Measurements from ENCODE around the gene EPB41L4A.

EPB41L4A gene

DNA sequence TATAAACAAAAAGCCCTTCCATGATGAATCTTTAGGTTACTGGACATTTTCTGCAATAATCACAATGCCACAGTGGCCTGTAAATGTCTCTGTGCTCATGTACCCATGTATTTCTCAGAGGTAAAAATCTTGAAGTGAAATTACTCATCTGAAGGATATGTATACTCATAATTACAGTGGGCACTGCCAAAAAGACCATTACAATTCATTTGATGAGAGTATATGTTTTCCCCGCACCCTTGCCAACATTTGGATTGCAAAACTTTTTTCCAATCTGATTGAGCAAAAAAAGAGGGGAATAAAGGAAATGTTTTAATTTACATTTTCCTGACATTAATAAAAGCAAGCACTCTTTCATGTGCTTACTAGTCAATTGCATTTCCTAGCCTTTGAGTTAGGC lies 110.5 kb downstream of the EPB41L4A start:
- Histone ChIP-seq H3K9ac (ENCODE audit: low read depth, low read length) (no peak overlapping the region), H3K4me1 (ENCODE audit: control insufficient read depth, insufficient read depth, low read length) (peaks cover 11% of the 10 kb centered on the region; the same call in 1 of the 2 replicates), H3K27me3 (ENCODE audit: control insufficient read depth, insufficient read depth, low read length) (no peaks in the 10 kb centered on the region), H3K9me3 (ENCODE audit: control insufficient read depth, insufficient read depth, low read length) (no peaks in the 10 kb centered on the region), H3K4me3 (ENCODE audit: low read depth, low read length) (no peak overlapping the region), H3K27ac (ENCODE audit: low read depth, low read length) (no peak overlapping the region), H3K36me3 (ENCODE audit: control insufficient read depth, insufficient read depth, low read length) (no peaks in the 10 kb centered on the region)

DNA sequence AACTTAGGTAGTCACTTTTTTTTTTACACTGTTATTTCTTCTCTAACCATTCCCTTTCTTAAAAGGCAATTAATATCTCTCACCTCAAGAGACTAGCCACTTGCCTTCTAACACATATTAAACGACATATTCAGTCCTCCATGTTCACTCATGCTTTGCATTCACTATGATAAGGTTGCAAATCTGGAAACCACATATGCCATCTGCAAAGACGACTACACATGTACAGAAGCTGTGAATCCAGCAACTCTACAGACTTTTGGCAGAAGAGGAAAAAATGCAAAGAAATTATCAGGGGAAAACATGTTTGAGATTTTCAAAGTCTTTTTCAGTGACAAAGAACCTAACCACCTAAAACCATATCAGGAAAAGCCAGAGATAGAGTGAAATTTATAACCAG lies 112.1 kb downstream of the EPB41L4A start:
- Histone ChIP-seq H3K36me3 (ENCODE audit: control insufficient read depth, insufficient read depth, low read length) (no peaks in the 10 kb centered on the region), H3K4me1 (ENCODE audit: control insufficient read depth, insufficient read depth, low read length) (0 out of 2 replicates have a peak, but pooled peaks cover 5% of the 10 kb centered on the region), H3K27me3 (ENCODE audit: control insufficient read depth, insufficient read depth, low read length) (no peaks in the 10 kb centered on the region), H3K9ac (ENCODE audit: low read depth, low read length) (no peak overlapping the region), H3K9me3 (ENCODE audit: control insufficient read depth, insufficient read depth, low read length) (no peaks in the 10 kb centered on the region), H3K4me3 (ENCODE audit: low read depth, low read length) (no peak overlapping the region), H3K27ac (ENCODE audit: low read depth, low read length) (no peak overlapping the region)

DNA sequence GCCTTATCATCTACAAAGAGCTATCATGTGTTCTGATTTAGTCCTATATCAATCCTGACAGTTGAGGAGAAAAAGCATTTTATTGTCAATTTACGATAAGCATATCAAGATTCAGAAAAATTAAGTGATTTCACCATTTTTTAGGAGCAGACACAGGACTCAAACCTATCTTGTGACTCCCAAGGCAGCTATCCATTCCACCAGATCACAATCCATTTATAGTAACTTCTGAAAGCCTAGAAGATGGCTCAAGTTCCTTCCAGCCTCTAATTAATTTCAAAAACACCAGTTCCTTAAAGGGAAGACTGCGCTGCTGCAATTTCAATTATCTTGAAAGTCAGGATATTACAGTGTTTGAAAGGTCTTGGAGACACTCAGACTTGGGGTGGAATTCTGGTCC lies 114.3 kb downstream of the EPB41L4A start:
- Histone ChIP-seq H3K36me3 (ENCODE audit: control insufficient read depth, insufficient read depth, low read length) (no peaks in the 10 kb centered on the region), H3K4me1 (ENCODE audit: control insufficient read depth, insufficient read depth, low read length) (no peaks in the 10 kb centered on the region), H3K27ac (ENCODE audit: low read depth, low read length) (no peak overlapping the region), H3K27me3 (ENCODE audit: control insufficient read depth, insufficient read depth, low read length) (no peaks in the 10 kb centered on the region), H3K9ac (ENCODE audit: low read depth, low read length) (no peak overlapping the region), H3K9me3 (ENCODE audit: control insufficient read depth, insufficient read depth, low read length) (no peaks in the 10 kb centered on the region), H3K4me3 (ENCODE audit: low read depth, low read length) (no peak overlapping the region)

DNA sequence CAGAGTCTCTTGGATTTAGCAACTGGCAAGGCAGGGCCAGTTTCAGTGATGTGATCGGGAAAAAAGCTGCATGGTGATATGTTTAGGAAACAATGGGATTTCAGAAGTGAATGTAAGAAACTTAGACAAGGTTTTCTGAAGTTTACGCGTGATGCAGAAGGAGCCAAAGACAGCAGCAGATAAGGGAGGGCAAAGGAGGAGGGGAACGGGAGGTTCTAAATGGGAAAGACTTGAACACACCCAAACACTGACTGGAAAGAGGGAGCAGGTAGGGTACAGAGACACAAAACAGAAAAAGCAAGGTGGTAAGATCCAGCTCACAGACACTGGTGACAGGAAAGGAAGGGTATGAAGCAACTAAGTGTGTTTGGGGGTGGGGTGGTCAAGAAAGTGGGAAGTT lies 115.4 kb downstream of the EPB41L4A start:
- no peak overlapping the region for H3K9ac ChIP-seq (ENCODE audit: low read depth, low read length)
- no peaks in the 10 kb centered on the region for H3K4me1 ChIP-seq (ENCODE audit: control insufficient read depth, insufficient read depth, low read length)
- no peak overlapping the region for H3K4me3 ChIP-seq (ENCODE audit: low read depth, low read length)
- H3K27me3 ChIP-seq (ENCODE audit: control insufficient read depth, insufficient read depth, low read length): no peaks in the 10 kb centered on the region
- no peaks in the 10 kb centered on the region for H3K9me3 ChIP-seq (ENCODE audit: control insufficient read depth, insufficient read depth, low read length)
- H3K36me3 ChIP-seq (ENCODE audit: control insufficient read depth, insufficient read depth, low read length): no peaks in the 10 kb centered on the region
- H3K27ac ChIP-seq (ENCODE audit: low read depth, low read length): no peak overlapping the region

DNA sequence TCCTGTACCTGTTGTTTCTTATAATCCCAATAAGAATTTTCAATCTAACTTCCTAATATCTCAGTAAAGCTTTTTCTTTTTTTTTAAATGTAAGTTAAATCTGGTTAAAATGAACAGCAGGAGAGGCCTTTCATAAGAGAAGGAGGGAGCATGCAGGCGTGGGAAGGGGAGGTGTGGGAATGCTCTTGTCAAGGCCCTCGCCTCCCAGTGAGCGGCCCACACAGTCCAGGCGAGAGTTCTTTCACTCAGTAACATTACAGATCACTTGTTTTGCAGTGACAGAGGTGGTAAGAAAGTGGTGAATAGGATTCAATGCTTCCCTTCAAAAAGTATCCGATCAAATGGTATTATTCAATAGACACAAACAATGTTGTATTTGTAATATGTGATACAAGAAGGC lies 125.0 kb downstream of the EPB41L4A start:
- H3K9ac ChIP-seq (ENCODE audit: low read depth, low read length): no peak overlapping the region
- no peaks in the 10 kb centered on the region for H3K9me3 ChIP-seq (ENCODE audit: control insufficient read depth, insufficient read depth, low read length)
- H3K27ac ChIP-seq (ENCODE audit: low read depth, low read length): no peak overlapping the region
- no peaks in the 10 kb centered on the region for H3K4me1 ChIP-seq (ENCODE audit: control insufficient read depth, insufficient read depth, low read length)
- no peaks in the 10 kb centered on the region for H3K36me3 ChIP-seq (ENCODE audit: control insufficient read depth, insufficient read depth, low read length)
- no peaks in the 10 kb centered on the region for H3K27me3 ChIP-seq (ENCODE audit: control insufficient read depth, insufficient read depth, low read length)
- no peak overlapping the region for H3K4me3 ChIP-seq (ENCODE audit: low read depth, low read length)

DNA sequence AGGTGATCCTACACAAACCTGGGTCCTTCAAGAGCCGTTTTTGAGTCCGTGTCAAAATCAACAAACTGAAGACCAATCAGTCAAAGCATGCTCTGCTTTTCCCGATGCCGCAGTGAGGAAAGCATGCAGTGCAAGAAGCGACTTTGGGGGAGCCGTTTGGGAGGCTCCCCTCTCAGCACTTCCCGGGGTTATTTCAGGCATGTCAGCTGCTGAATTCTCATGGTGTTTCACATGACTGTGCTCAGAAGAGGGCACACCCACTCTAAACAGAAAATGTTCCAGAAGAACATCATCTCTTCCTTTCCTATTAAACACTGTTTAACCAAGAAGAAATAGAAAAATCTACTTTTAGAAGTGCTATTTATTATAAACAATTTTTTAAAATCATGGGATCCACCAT lies 125.5 kb downstream of the EPB41L4A start:
- H3K4me1 ChIP-seq (ENCODE audit: control insufficient read depth, insufficient read depth, low read length): no peaks in the 10 kb centered on the region
- H3K27ac ChIP-seq (ENCODE audit: low read depth, low read length): no peak overlapping the region
- no peak overlapping the region for H3K4me3 ChIP-seq (ENCODE audit: low read depth, low read length)
- no peaks in the 10 kb centered on the region for H3K36me3 ChIP-seq (ENCODE audit: control insufficient read depth, insufficient read depth, low read length)
- H3K9me3 ChIP-seq (ENCODE audit: control insufficient read depth, insufficient read depth, low read length): no peaks in the 10 kb centered on the region
- no peaks in the 10 kb centered on the region for H3K27me3 ChIP-seq (ENCODE audit: control insufficient read depth, insufficient read depth, low read length)
- no peak overlapping the region for H3K9ac ChIP-seq (ENCODE audit: low read depth, low read length)

DNA sequence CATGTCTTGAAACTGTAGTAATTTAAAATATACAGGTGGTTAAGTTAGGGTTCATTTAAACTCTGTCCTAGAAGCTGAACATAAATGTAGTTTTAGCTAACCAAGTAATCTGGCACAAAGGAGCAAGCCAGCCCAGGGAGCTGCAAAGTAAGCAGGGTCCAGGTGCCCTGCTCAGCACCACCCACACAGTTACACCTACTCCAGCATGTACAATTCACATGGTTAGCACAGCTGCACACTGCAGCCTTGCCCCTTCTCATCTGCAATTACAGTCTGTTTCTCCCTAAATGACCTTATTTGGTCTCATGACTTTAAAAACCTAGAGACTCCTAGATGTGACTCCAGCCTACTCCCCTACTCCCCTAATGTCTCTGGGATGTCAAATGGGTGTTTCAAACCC lies 128.4 kb downstream of the EPB41L4A start:
- H3K36me3 ChIP-seq (ENCODE audit: control insufficient read depth, insufficient read depth, low read length): no peaks in the 10 kb centered on the region

DNA sequence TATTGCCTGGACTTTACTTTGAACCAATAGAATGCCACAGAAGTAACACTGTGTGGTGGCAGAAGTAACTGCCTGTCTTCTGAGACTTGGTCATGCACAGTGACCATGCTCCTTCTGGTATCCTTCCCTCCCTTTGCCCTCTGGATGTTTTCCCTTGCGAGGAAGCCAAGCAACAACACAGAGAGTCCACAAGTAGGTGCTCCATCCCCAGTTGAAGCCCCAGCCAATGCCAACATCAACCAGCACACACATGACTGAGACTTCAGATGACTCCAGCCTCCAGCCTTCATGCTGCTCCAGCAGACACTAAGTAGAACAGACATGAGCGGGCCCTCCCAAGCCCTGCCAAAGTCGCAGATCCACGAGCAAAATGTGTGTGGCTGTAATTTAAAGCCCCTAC lies 129.6 kb downstream of the EPB41L4A start:
- no peak overlapping the region for H3K27ac ChIP-seq (ENCODE audit: low read depth, low read length)
- H3K36me3 ChIP-seq (ENCODE audit: control insufficient read depth, insufficient read depth, low read length): no peaks in the 10 kb centered on the region
- H3K4me3 ChIP-seq (ENCODE audit: low read depth, low read length): no peak overlapping the region
- H3K27me3 ChIP-seq (ENCODE audit: control insufficient read depth, insufficient read depth, low read length): no peaks in the 10 kb centered on the region
- no peak overlapping the region for H3K9ac ChIP-seq (ENCODE audit: low read depth, low read length)
- no peaks in the 10 kb centered on the region for H3K9me3 ChIP-seq (ENCODE audit: control insufficient read depth, insufficient read depth, low read length)
- H3K4me1 ChIP-seq (ENCODE audit: control insufficient read depth, insufficient read depth, low read length): no peaks in the 10 kb centered on the region

More for the DNA sequence above, 128.4 kb downstream of the EPB41L4A start:
- H3K4me3 ChIP-seq (ENCODE audit: low read depth, low read length): no peak overlapping the region
- no peaks in the 10 kb centered on the region for H3K9me3 ChIP-seq (ENCODE audit: control insufficient read depth, insufficient read depth, low read length)
- H3K27me3 ChIP-seq (ENCODE audit: control insufficient read depth, insufficient read depth, low read length): no peaks in the 10 kb centered on the region
- H3K27ac ChIP-seq (ENCODE audit: low read depth, low read length): no peak overlapping the region
- no peak overlapping the region for H3K9ac ChIP-seq (ENCODE audit: low read depth, low read length)
- H3K4me1 ChIP-seq (ENCODE audit: control insufficient read depth, insufficient read depth, low read length): no peaks in the 10 kb centered on the region

DNA sequence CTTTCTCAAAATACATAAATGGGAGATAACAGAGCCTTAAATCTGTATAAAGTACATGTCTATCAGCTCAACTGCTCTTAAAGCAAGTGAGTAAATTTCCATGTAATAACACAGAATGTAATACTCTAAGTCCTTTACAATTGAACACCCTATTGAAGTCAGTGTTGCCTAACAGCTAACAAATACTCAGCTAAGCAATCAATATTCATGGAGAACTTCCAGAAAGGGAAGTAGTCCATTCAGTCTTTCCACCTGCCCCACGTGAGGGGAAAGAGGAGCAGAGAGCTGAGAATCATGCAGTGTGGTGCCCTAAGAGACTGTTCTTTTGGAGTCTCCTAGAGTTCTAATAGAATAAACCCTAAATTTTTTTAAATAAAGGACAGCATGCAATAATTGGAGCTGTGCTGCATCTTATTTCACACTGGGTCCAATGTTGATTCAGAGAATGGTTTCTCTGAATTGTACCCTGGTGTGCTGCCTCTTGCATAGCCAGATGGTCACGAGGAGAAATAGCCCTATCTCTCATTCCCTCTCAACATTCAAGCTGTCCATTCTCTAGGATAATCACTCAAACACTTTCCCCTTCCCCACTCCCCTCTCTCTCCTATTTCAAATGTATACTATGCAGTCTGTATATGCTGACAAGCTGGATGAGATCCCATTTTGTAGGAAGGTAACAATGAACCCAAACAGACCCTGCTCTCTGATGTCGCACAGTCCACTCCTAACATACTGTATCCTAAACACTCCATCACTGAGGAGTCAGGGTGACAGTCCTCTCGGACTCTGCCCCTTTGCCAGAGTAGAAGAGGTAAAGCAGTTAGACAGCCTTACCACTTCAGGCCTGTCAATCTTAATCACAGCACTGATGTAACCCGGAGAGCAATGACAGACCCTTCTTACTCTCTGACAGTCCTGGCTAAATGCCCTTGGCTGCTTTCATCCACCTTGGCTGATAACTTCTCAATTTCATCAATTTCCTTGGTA lies 134.8 kb downstream of the EPB41L4A start:
- no peaks in the 10 kb centered on the region for H3K36me3 ChIP-seq (ENCODE audit: control insufficient read depth, insufficient read depth, low read length)
- no peak overlapping the region for H3K9ac ChIP-seq (ENCODE audit: low read depth, low read length)
- H3K4me3 ChIP-seq (ENCODE audit: low read depth, low read length): no peak overlapping the region
- no peaks in the 10 kb centered on the region for H3K27me3 ChIP-seq (ENCODE audit: control insufficient read depth, insufficient read depth, low read length)
- no peak overlapping the region for H3K27ac ChIP-seq (ENCODE audit: low read depth, low read length)
- peaks cover 7% of the 10 kb centered on the region; the same call in 1 of the 2 replicates for H3K4me1 ChIP-seq (ENCODE audit: control insufficient read depth, insufficient read depth, low read length)
- H3K9me3 ChIP-seq (ENCODE audit: control insufficient read depth, insufficient read depth, low read length): no peaks in the 10 kb centered on the region

DNA sequence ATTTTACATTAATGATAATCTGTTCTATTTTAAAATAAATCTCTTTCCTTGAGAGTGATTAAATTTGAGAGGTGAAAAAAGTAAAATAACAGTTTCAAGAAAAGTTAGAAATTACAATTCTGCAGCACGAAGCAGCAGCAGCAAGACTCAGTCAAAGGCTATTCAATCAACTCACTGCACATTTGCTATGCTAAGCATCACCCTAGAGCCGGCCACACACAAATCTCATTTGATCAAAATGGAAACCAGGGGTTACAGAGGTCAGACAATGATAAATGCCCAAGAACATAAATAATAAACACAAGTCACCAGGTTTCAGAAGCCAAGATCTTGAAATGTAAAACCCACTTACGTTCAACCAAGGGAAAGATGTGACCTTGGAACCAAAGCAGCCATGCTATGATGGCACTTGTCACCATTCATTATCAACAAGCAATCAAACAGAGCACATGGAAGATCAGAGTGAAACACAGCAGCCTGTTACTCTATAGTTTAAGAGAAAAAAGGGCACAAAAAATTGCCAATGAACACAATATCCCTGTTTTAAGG lies 136.0 kb downstream of the EPB41L4A start:
- Histone ChIP-seq H3K27me3 (ENCODE audit: control insufficient read depth, insufficient read depth, low read length) (no peaks in the 10 kb centered on the region), H3K4me1 (ENCODE audit: control insufficient read depth, insufficient read depth, low read length) (peaks cover 7% of the 10 kb centered on the region; the same call in 1 of the 2 replicates), H3K36me3 (ENCODE audit: control insufficient read depth, insufficient read depth, low read length) (no peaks in the 10 kb centered on the region), H3K4me3 (ENCODE audit: low read depth, low read length) (no peak overlapping the region), H3K9me3 (ENCODE audit: control insufficient read depth, insufficient read depth, low read length) (no peaks in the 10 kb centered on the region), H3K9ac (ENCODE audit: low read depth, low read length) (no peak overlapping the region), H3K27ac (ENCODE audit: low read depth, low read length) (no peak overlapping the region)

DNA sequence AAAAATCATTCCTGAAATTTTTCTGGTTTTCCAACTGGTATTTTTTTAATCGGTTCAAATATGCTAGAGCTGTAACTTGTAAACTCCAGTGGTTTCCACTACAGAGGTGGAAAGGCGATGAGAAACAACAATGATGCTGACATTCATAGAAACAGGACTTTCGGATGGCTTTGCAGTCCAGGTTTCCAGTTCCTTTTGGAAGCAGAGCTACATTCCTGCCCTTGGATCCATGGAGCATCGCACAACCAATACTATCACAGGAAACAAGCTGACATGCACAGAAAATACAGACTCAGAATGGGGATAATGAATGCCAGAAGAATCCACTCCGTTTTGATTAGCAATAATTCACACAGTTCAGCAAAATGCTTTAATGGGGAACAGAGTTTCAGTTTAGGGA lies 140.0 kb downstream of the EPB41L4A start:
- Histone ChIP-seq H3K4me1 (ENCODE audit: control insufficient read depth, insufficient read depth, low read length) (peaks cover 7% of the 10 kb centered on the region; the same call in 1 of the 2 replicates), H3K36me3 (ENCODE audit: control insufficient read depth, insufficient read depth, low read length) (no peaks in the 10 kb centered on the region), H3K9me3 (ENCODE audit: control insufficient read depth, insufficient read depth, low read length) (no peaks in the 10 kb centered on the region), H3K9ac (ENCODE audit: low read depth, low read length) (no peak overlapping the region), H3K4me3 (ENCODE audit: low read depth, low read length) (no peak overlapping the region), H3K27ac (ENCODE audit: low read depth, low read length) (no peak overlapping the region), H3K27me3 (ENCODE audit: control insufficient read depth, insufficient read depth, low read length) (no peaks in the 10 kb centered on the region)

Data from HUES48 (cell line).